ENCODE measurements around the gene OGFOD3.
A peak's percentile ranks its signal among the peaks of the same experiment; 100 is the strongest.

Gene OGFOD3

DNA sequence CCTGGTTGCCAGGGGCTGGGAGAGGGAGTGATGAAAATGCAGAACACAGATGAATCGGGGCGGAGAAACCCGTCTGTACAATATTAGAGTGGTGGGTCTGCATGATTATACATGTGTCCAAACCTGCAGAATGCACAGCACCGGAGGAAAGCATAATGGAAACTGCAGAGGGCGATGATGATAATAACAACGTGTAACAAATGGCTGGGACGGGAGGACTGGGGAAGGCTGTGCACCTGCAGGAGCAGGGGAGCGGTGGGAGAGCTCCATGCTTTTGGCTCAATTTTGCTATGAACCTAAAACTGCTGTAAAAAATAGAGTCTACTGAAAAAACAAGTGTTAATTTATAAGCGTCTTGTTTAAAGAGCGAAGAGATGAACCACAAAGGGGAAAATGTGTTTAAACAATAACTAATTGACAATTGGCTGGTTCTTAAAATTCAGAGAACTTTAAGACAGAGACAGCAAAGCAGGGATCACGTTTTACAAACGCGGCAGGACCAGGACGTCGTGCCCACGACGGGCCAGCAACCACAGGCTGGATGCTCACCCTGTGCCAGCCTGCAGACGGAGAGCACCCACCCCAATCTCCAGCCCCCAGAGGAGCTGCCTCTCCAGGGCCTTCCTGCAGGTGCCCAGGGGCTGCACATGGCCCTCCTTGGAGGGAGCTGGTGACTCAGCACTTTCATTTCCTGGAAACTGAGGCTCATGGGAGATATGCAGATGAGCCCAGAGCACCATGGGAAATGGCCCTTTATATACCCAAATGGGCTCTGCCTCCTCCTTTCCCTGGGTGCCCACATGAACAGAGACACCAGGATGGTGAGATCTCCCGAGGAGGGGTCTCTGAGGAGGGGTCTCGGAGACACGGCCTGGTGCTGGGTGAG is 59.7 kb downstream of the OGFOD3 start, which contains the start of gene TEX19:
Gene TEX19, plus strand, starts transcription at position 783 of the 886 bp plus-strand sequence. CDS start 2,904 bp downstream, outside the sequence.
- Mint-ChIP-seq H3K4me1 (peaks cover 35% of the 10 kb centered on the region), H3K27me3 (ENCODE audit: low read depth, poor library complexity) (peaks cover 35% of the 10 kb centered on the region), H3K9me3 (no peaks in the 10 kb centered on the region), H3K36me3 (ENCODE audit: low read depth) (no peaks in the 10 kb centered on the region), H3K27ac (no peak within 1 kb of the TSS), H3K4me3 (no peak within 1 kb of the TSS)
- TF ChIP-seq, protein P1, sequence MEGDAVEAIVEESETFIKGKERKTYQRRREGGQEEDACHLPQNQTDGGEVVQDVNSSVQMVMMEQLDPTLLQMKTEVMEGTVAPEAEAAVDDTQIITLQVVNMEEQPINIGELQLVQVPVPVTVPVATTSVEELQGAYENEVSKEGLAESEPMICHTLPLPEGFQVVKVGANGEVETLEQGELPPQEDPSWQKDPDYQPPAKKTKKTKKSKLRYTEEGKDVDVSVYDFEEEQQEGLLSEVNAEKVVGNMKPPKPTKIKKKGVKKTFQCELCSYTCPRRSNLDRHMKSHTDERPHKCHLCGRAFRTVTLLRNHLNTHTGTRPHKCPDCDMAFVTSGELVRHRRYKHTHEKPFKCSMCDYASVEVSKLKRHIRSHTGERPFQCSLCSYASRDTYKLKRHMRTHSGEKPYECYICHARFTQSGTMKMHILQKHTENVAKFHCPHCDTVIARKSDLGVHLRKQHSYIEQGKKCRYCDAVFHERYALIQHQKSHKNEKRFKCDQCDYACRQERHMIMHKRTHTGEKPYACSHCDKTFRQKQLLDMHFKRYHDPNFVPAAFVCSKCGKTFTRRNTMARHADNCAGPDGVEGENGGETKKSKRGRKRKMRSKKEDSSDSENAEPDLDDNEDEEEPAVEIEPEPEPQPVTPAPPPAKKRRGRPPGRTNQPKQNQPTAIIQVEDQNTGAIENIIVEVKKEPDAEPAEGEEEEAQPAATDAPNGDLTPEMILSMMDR (IDR thresholded peaks at IDR 0.05), result no peak
- DNase-seq, result no peak

- Mint-ChIP-seq H3K27me3 (ENCODE audit: low read depth, poor library complexity) (peaks cover 35% of the 10 kb centered on the region), H3K4me3 (no peak overlapping the region), H3K27ac (no peak overlapping the region), H3K36me3 (ENCODE audit: low read depth) (no peaks in the 10 kb centered on the region), H3K9me3 (no peaks in the 10 kb centered on the region), H3K4me1 (peaks cover 26% of the 10 kb centered on the region)
- no peak for DNase-seq
- TF ChIP-seq, protein P1 (IDR thresholded peaks at IDR 0.05), result no peak
Observed at GRCh38 chr17:82357394-82357793, 61.0 kb downstream of the OGFOD3 start.

DNA sequence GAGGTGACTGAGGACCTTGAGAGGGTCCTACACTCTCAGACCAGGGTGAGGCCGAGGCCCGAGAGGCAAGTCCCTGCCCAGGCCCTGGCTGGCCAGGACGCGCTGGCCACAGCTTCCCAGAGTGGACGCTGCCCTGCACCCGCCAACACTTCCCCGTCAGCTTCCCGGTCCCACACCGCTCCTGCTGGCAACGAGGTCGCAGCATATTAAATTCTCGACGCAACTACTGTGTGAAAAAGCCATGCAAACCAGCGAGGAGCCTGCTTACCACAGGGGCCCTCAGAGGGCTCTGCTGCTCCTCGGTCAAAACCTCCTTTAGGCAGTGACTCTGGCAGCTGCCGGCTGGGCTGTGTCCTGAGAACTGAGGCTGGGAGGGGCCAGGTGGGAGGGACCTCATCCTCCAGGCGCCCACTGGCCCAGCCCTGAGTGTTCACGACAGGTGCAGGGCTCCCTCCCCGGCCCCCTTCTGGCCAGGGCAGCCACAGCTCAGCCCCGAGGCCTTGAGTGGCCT is 61.5 kb downstream of the OGFOD3 start:
- H3K4me1 Mint-ChIP-seq, result peaks cover 26% of the 10 kb centered on the region
- DNase-seq, result no peak
- no peak overlapping the region for H3K27ac Mint-ChIP-seq
- H3K9me3 Mint-ChIP-seq, result no peaks in the 10 kb centered on the region
- no peaks in the 10 kb centered on the region for H3K36me3 Mint-ChIP-seq (ENCODE audit: low read depth)
- H3K4me3 Mint-ChIP-seq, result no peak overlapping the region
- peaks cover 30% of the 10 kb centered on the region for H3K27me3 Mint-ChIP-seq (ENCODE audit: low read depth, poor library complexity)
- TF ChIP-seq, protein P1 (IDR thresholded peaks at IDR 0.05), result no peak

- Mint-ChIP-seq H3K27ac (no peak overlapping the region), H3K4me3 (no peak overlapping the region), H3K4me1 (peaks cover 35% of the 10 kb centered on the region), H3K27me3 (ENCODE audit: low read depth, poor library complexity) (peaks cover 32% of the 10 kb centered on the region), H3K9me3 (no peaks in the 10 kb centered on the region), H3K36me3 (ENCODE audit: low read depth) (no peaks in the 10 kb centered on the region)
- TF ChIP-seq, protein P1 (IDR thresholded peaks at IDR 0.05), result no peak
- no peak for DNase-seq
Observed at GRCh38 chr17:82355770-82356427, 62.5 kb downstream of the OGFOD3 start.

DNA sequence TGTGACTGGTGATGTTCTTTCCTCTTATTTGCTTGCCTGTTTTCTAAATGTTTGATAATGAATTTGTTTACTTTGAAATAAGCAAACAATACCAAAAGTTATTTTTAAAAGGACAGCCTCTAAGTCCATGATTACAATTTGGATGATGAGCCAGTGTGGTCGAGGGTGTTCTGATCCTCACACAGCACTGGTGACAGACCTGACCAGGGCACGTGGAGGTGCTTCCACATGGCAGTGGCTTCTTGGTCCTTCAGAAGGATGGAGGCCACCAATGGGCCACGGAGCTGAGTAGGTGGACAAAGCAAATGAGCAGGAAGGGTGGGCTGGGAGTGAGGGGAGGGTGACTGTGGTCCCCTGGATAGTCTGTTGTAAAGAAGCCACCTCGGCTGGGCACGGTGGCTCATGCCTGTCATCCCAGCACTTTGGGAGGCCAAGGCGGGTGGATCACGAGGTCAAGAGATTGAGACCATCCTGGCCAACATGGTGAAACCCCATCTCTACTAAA is 63.5 kb downstream of the OGFOD3 start:
- Mint-ChIP-seq H3K4me1 (peaks cover 35% of the 10 kb centered on the region), H3K4me3 (peak overlapping the region; percentile 30), H3K9me3 (no peaks in the 10 kb centered on the region), H3K27me3 (ENCODE audit: low read depth, poor library complexity) (peaks cover 32% of the 10 kb centered on the region), H3K36me3 (ENCODE audit: low read depth) (no peaks in the 10 kb centered on the region), H3K27ac (no peak overlapping the region)
- DNase-seq, result no peak
- TF ChIP-seq, protein P1 (IDR thresholded peaks at IDR 0.05), result no peak
